ENCODE measurements around the gene CCNB2. TPM values are rescaled to one million over a fixed set of nuclear protein-coding genes. Genes with fewer than 3 reads are reported as not detected.

The CCNB2 gene
- total and polyA plus RNA-seq, 2 of the 8 experiments (the other 6 are each of a cell fraction or from before 2014, with no cell fraction given), result 70.7 to 92.1 TPM

GRCh38 chr15:59148153-59148833, 43.3 kb downstream of the CCNB2 start:
- Histone ChIP-seq H2BK20ac (ENCODE audit: low read length) (no peak overlapping the region), H4K20me1 (replicated peaks in 1 of 2; ENCODE audit: control insufficient read depth in 1 of 2, insufficient read depth in 2 of 2, low read length in 2 of 2) (peaks cover 0 to 5% of the 10 kb centered on the region in 2 experiments), H2BK15ac (ENCODE audit: low read length) (no peak overlapping the region), H4K91ac (replicated peaks; ENCODE audit: insufficient read length, low read length) (no peak overlapping the region), H3K56ac (replicated peaks; ENCODE audit: insufficient read length, low read depth, low read length) (no peak overlapping the region), H3K18ac (ENCODE audit: extremely low read depth, low read length) (no peak overlapping the region), H3K27me3 (replicated peaks in 1 of 4; ENCODE audit: control insufficient read depth in 3 of 4, extremely low read depth in 1 of 4, insufficient read depth in 3 of 4, low read length in 3 of 4) (no peaks in the 10 kb centered on the region), H3K79me1 (ENCODE audit: low read depth, low read length) (no peaks in the 10 kb centered on the region), H2BK5ac (ENCODE audit: low read depth, low read length) (no peak overlapping the region), H2AFZ (ENCODE audit: low read length) (no peak overlapping the region), H4K5ac (ENCODE audit: insufficient read length, low read depth, low read length) (no peak overlapping the region), H3K4me2 (ENCODE audit: insufficient read depth in 1 of 2, low read depth in 2 of 2, low read length in 2 of 2) (no peak overlapping the region), H3K23ac (ENCODE audit: insufficient read length) (no peak overlapping the region), H2BK120ac (replicated peaks; ENCODE audit: low read depth, low read length) (no peak overlapping the region), H3K27ac (ENCODE audit: low read depth, low read length) (no peak overlapping the region), H2BK12ac (ENCODE audit: low read depth, low read length) (no peak overlapping the region), H3K14ac (ENCODE audit: insufficient read length) (no peak overlapping the region), H3K36me3 (ENCODE audit: control insufficient read depth in 2 of 4, insufficient read depth in 4 of 4, low read length in 3 of 4) (peaks cover 7 to 37% (median 14%) of the 10 kb centered on the region in 4 experiments; a peak in 7 of 8 replicates), H3K9me3 (ENCODE audit: insufficient read depth in 2 of 2, low read depth in 1 of 2, low read length in 1 of 2) (no peaks in the 10 kb centered on the region), H3K23me2 (ENCODE audit: low read depth, low read length) (no peaks in the 10 kb centered on the region), H4K8ac (ENCODE audit: extremely low read depth, insufficient read depth, low read length) (no peak overlapping the region), H3K4ac (replicated peaks; ENCODE audit: insufficient read length, low read depth, low read length) (no peak overlapping the region), H2AK5ac (ENCODE audit: low read depth, low read length) (no peak overlapping the region), H3K79me2 (ENCODE audit: control insufficient read depth in 1 of 2, insufficient read depth in 2 of 2, low read length in 2 of 2) (0 out of 4 replicates have a peak, but pooled peaks cover 0 to 2% of the 10 kb centered on the region in 2 experiments), H3K9ac (replicated peaks in 1 of 4; ENCODE audit: extremely low read depth in 1 of 4, low read depth in 3 of 4, low read length in 3 of 4) (no peak overlapping the region), H3K4me3 (ENCODE audit: extremely low read depth in 1 of 4, insufficient read depth in 2 of 4, low read depth in 3 of 4, low read length in 4 of 4) (no peak overlapping the region), H3K4me1 (replicated peaks in 1 of 4; ENCODE audit: control insufficient read depth in 3 of 4, insufficient read depth in 4 of 4, low read length in 3 of 4) (peaks cover 3 to 6% (median 4%) of the 10 kb centered on the region in 4 experiments; a peak in 6 of 7 replicates)
- CTCF ChIA-PET (ENCODE audit: partially characterized antibody), result interaction anchor here (0.9 to 1.1 kb wide), 2 partner anchors 10 to 83 kb away, joined by 3 read pairs; no protein-coding TSS in a partner anchor
- FAIRE-seq, result no peak
- WGBS, 2 experiments (ENCODE audit: extremely low coverage in 1 of 2, insufficient coverage in 1 of 2, insufficient read length in 1 of 2, insufficient replicate concordance in 2 of 2, low coverage in 1 of 2, low lambda C conversion rate in 2 of 2, missing lambda C conversion rate in 1 of 2), result 67% methylated on average over 2 of the region's 2 CpGs; no CpG with 5 or more reads in 1 of the 2 experiments
- DNase-seq (ENCODE audit: low read depth in 1 of 2, low spot score in 2 of 2), result no peak
- TF ChIP-seq USF2 (IDR thresholded peaks at IDR 0.05; ENCODE audit: low read length) (no peak), HDAC6 (IDR thresholded peaks at IDR 0.05; ENCODE audit: low read depth, low read length) (no peak), TEAD4 (IDR thresholded peaks at IDR 0.05; ENCODE audit: low read depth, low read length) (0 out of 2 replicates have a peak, but pooled peaks have one; percentile 19)
- POLR2A ChIA-PET (ENCODE audit: partially characterized antibody), result no interaction called here
